ENCODE data around the gene C6orf132.

- TF ChIP-seq, protein P1, sequence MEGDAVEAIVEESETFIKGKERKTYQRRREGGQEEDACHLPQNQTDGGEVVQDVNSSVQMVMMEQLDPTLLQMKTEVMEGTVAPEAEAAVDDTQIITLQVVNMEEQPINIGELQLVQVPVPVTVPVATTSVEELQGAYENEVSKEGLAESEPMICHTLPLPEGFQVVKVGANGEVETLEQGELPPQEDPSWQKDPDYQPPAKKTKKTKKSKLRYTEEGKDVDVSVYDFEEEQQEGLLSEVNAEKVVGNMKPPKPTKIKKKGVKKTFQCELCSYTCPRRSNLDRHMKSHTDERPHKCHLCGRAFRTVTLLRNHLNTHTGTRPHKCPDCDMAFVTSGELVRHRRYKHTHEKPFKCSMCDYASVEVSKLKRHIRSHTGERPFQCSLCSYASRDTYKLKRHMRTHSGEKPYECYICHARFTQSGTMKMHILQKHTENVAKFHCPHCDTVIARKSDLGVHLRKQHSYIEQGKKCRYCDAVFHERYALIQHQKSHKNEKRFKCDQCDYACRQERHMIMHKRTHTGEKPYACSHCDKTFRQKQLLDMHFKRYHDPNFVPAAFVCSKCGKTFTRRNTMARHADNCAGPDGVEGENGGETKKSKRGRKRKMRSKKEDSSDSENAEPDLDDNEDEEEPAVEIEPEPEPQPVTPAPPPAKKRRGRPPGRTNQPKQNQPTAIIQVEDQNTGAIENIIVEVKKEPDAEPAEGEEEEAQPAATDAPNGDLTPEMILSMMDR (conservative IDR thresholded peaks at IDR 0.05; ENCODE audit: low read length) = no peak
- no peak for TF ChIP-seq EZH2phosphoT487 (IDR thresholded peaks at IDR 0.05; ENCODE audit: borderline replicate concordance)
Measured at GRCh38 chr6:42110683-42111082, 31.7 kb downstream of the C6orf132 start.

Measured in Loucy (cell line).